Measurements from ENCODE around the gene ARPC1B.
"Not testable (repeated sequence)": the region's sequence is repeated elsewhere in the genome, so short reads cannot be mapped to it uniquely, and the experiment has no call there.

ARPC1B gene

DNA sequence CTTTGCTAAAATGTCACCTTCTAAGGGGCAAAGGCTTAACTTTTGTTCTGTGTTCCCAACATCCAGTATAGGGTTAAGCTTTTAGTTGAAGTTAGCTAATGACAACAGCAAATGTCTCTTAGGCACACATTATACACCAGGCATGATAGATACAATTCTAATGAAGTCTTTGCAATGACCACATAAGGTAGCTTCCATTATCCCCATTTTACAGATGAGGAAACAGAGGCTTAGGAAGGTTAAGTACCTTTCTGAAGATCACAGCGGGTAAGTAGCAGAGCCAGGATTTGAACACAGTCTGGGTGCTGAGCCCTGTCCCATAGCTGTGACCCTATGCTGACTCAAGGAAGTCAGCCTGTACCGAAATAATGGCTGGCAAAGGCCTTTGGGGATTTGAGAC, 36.1 kb downstream of the ARPC1B start:
- FAIRE-seq, result no peak

DNA sequence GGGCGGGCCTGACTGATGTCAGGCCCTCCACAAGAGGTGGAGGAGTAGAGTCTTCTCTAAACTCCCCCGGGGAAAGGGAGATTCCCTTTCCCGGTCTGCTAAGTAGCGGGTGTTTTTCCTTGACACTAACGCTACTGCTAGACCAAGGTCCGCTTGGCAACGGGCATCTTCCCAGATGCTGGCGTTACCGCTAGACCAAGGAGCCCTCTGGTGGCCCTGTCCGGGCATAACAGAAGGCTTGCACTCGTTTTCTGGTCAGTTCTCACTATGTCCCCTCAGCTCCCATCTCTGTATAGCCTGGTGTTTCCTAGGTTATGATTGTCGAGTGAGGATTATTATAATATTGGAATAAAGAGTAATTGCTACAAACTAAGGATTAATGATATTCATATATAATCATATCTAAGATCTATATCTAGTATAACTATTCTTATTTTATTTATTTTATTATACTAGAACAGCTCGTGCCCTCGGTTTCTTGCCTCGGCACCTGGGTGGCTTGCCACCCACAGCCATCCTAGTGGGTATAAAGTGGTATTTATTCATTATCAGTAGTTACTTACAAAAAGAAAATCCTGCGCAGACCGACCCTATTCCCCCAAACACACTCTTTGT, 41.1 kb downstream of the ARPC1B start:
- FAIRE-seq, result not testable (repeated sequence)

DNA sequence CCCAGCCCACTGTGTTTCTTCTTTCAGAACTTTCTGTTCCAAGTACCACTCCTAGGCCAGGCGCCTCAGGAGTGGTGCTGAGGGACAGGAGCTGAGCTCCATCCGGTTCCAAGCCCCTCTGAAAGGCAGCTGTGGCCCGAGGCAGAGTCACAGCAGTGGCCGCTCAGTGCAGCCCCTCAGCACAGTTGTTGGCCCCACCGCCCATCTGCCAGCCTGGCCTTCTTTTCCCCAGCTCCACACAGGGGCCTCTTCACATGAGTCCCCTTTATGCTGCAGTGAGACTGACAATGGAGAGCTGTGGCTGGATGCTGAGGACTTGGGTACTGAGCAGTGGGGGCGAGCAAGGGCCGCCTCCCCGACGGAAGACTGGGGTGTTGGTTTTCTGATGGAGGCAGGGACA, 43.7 kb downstream of the ARPC1B start:
- FAIRE-seq, result no peak

DNA sequence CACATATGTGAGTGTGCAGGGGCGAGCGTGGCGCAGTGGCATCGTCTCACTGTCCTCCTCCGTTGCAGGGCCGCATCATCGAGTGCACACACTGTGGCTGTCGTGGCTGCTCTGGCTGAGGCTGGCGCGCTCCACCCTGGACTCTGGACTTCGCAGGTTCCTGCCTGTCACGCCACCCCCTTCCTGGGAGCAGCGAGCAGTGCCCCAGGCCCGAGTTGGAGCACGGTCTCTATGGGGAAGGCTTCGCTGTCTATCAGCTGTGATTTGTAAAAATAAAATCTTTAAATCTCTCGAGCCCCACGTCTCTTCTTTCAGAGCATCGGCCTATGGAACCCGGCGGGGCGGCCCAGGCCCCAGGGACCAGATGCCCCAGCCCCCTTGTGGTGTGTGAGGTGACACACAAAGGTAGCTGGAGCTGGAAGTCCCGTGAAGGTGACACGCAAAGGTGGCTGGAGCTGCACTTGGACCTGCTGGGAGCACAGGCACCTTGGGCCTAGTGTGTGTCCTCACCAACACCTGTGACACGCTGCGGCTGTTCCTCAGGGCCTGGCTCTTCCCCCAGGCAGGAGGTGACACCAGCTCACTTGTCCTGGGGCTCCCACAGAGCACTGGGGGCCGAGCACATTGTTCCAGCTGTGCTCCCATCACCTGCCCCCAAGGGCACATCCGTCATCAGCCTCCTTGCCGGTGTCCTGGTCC, 44.9 kb downstream of the ARPC1B start:
- FAIRE-seq, result no peak

DNA sequence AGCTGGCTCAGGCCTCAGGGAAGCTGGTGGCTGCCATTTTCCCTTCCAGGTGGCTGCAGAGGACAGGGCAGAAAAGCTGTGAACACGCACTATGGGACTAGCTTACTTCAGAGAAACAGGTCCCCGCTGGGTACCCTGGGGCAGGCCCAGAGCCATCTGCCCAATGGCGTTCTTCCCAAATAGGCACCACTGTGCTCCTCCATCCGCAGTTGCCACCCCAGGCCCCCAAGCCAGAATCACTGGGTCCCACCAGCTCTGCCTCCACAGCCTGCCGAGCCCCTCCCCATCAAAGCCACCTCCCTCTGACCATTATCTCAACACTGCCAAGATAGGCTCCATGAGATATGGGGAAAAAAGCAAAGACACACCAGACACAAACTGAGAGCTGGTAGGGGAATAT, 45.7 kb downstream of the ARPC1B start:
- FAIRE-seq, result no peak

DNA sequence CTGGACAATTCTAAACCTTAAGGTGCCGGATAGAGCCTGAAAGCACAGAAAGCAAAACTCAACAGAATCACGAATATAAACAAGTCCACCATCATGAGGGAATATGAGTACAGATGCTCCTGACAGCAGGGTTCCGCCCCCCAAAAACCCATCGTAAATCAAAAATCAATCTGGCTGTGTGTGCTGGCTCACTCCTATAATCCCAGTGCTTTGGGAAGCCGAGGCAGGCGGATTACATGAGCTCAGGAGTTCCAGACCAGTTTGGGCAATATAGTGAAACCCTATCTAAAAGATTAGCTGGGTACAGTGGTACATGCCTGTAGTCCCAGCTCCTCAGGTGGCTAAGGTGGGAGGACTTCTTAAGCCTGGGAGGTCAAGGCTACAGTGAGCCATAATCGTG, 46.5 kb downstream of the ARPC1B start:
- no peak for FAIRE-seq

DNA sequence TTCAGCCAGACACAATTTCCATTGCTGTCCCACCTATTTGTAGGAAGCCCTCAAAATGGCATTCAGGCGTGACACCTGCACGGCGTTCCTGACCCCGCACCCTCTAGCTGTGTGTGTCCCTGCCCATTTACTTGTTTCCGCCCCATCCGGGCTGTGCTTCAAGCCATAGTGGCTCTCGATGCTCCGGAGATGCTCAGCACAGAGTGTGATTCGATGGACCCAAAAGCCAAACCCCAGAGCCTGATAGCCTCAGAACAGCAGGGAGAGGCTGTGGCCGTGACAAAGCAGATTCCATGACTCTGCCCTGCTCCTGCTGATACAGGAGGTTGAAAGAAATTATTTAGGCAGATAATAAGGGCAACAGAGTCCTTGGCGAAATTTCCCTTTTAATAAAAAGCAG, 47.7 kb downstream of the ARPC1B start:
- no peak for FAIRE-seq

DNA sequence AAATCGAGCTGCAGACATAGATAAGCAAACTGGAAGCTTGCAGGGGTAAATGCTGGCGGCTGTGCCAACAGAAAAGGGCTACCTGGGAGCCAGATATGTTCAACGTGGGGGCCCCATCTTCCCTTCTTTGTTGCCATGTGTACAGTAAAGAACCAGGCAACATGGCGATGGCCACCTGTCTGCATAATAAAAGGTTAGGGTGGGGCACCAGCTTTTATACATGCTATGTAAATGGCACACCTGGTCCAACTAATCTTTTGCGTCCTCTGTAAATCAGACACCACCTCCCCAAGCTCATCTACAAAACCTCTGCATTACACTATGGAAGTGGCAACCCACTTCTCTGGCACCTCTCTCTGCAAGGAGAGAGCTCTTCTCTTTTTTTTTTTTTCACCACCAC, 48.1 kb downstream of the ARPC1B start:
- FAIRE-seq, result no peak

DNA sequence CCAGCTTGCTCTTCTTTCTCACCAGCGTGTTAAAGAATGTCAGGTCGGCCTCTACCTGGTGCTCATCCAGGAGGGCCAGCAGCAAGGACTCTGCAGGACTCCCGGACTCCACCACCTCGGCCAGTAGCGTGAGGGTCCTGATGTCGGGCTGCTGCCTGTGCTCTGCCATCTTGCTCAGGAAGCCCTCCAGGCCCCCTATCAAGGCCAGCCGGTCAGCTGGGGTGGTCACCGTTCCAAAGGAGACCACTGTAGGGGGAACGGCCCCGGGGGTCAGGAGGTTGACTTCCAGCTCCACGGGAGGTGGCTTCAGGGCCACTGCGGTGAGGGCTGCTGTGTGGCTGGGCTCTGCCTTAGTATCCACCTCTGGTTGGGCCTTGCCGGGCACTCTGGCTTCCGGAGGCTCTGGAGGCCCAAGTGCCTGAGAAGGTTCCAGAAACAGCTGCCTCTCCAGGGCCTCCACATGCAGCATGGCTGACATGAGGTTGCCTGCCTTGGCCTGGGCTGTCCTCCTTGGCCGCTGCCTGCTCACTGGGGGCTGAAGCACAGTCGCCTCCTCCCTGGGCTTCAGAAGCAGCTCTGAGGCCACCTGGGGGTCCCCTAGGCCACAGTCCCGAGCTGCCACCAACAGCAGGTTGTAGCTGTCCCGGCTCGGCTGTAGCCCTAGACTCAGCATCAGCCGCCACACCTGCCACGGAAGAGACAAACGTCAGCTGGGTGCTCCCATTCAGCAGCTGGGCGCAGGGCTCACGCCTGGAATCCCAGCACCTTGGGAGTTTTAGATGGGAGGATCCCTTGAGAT, 50.6 kb downstream of the ARPC1B start:
- no peak for FAIRE-seq

DNA sequence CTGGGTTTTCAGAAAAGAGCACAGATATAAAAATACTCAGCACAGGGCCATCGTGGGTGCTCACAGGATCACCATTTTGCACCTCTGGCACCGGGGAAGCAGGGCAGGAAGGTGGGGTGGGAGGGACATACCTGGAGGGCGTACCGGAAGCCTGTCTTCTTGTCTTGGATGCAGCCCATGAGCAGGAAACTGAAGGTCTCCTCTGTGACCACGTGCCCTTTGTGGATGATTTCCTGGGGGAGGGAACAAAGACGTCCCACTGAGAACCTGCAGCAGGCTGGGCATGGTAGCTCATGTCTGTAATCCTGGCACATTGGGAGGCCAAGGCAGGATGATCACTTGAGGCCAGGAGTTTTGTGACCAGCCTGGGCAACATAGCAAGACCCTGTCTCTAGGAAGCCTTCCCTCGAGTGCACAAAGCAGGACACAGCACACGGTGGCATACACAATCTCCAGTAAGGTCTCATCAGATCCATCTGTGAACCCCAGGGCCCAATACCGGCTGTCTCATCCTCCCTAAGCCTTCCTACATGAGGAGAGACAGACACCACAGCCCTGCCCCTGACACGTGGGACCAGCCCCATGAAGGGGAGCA, 54.5 kb downstream of the ARPC1B start:
- no peak for FAIRE-seq

DNA sequence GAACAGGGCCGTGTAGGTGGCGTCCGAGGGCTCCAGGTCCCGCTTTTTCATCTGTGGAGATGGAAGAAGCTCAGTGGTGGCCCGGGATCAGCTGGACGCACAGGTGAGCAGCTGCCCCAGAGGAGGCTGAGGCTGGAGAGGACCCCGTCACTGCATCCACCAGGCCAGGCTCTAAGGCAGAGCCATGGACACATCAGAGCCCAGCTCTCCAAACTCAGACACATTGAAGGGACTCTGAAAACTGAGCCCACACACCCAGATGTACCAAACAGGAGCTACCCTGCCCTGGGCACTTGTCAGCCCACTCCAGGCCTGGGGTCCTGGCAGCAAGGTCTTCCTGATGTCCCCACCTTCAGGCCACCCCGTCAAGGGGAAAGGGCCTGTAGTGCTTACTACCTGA, 55.2 kb downstream of the ARPC1B start:
- FAIRE-seq, result no peak

DNA sequence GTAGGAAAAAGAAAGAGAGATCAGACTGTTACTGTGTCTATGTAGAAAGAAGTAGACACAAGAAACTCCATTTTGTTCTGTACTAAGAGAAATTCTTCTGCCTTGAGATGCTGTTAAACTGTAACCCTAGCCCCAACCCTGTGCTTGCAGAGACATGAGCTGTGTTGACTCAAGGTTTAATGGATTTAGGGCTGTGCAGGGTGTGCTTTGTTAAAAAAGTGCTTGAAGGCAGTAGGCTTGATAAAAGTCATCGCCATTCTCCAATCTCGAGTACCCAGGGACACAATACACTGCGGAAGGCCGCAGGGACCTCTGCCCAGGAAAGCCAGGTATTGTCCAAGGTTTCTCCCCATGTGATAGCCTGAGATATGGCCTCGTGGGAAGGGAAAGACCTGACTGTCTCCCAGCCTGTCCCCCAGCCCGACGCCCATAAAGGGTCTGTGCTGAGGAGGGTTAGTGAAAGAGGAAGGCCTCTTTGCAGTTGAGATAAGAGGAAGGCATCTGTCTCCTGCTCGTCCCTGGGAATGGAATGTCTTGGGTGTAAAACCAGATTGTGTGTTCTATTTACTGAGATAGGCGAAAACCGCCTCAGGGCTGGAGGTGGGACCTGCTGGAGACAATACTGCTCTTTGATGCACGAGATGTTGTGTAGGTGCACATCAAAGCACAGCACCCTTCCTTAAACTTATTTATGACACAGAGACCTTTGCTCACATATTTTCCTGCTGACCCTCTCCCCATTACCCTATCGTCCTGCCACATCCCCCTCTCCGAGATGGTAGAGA, 57.4 kb downstream of the ARPC1B start:
- FAIRE-seq, result not testable (repeated sequence)

DNA sequence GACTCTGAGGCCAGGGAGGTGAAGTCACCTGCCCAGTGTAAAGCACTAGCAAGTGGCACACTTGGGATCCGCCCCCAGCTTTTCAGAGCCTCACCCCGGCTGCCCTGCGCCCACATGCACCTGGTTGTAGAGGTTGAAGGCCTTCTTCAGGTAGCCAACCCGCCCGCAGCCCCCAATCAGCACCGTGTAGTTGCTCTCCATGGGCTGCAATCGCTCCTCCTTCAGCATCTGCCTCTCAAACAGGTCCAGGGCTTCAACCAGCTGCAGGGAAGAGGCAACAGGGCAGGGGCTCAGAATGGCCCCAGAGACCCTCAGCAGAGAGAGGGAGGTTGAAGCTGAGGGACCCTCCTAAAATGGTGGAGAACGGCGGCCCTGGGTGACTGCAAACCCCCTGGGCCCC, 58.6 kb downstream of the ARPC1B start:
- no peak for FAIRE-seq

DNA sequence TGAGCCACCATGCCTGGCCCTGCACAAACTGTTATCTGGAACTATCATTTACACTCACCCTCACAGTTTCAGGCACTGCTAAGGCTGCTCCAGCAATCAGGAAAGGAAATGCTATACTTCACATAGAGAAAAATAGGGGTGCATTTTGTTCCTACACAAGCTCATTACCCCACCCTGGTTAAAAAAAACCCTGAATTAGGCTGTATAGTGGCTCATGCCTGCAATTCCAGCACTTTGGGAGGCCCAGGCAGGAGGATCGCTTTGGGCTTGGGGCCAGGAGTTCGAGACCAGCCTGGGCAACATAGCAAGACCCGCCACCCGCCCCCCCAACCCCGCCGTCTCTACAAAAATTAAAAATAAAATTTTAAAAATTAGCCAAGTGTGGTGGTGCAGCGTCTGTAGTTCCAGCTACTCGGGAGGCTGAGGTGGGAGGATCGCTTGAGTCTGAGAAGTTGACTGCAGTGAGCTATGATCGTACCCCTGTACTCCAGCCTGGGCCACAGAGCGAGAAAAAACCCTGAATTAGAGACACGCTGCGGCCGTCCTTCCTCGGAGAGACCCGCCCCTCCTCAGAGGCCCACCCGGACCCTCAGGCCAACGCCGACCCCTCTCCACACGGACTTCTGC, 63.5 kb downstream of the ARPC1B start:
- no peak for FAIRE-seq

DNA sequence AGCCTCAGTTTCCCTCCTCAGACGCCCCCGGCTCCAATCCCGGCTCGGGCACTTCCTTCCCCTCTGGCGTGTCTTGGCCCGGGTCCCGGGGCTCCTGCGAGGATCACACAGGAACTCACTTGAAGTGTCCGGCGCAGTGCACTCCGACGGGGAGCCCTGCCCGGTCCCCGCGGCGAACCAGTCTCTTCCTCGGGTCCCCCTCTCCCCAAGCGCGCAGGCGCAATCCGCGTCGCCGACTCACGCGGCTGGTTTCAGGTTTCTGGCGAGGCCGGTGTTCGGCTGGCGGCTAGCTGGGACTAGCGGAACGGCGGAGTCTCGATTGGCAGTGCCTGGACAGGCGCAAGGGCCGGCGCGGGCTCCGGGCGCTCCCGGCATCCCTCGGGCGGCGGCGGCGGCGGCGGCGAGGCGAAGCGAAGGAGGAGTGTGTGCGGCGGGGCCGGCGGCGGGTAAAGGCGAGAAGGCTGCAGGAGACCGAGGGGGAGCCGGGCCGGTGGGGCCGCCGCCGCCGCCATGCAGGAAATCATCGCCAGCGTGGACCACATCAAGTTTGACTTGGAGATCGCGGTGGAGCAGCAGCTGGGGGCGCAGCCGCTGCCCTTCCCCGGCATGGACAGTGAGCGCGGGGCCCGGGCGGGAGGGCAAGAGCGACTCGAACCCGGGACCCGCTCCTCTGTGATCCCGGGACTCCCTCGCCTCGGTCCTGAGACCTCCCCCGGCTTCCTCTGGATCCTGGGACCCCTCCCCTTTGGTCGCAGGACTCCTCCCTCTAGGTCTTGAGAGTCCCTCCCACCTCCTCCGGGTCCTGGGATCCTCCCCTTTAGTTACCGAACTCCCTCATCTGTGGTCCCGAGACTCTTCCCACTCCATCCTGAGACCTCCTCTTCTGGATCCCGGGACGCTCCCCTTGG, 64.3 kb downstream of the ARPC1B start, which contains the start of the genes CPSF4 and PTCD1:
TSS of gene CPSF4 (plus strand) at position 371 of the 908 bp plus-strand sequence. CDS start at position 511, 140 bp downstream.
TSS of gene PTCD1 (minus strand) at position 226 of the 908 bp plus-strand sequence. CDS start 3,556 bp downstream, outside the sequence.
- FAIRE-seq, result no peak

DNA sequence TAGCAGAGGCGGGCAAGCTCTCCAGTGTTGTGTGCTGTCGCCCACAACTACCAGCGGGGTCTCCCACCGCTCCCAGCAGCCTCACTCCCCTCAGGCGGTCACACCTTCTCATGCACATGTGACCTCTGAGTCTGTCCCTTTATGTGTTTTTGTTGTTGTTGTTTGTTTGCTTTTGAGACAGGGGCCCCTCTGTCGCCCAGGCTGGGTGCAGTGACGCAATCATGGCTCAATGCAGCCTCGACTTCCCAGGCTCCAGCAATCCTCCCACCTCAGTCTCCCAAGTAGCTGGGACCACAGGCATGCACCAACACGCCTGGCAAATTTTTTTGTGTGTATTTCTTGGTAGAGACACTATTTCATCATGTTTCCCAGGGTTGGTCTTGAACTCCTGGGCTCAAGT, 65.7 kb downstream of the ARPC1B start:
- no peak for FAIRE-seq

All from endometrium (tissue), 2 donors.